ENCODE data around the gene PLEKHJ1. TPM values are rescaled to one million over a fixed set of nuclear protein-coding genes. Genes with fewer than 3 reads are reported as not detected.

The PLEKHJ1 gene
- total RNA-seq, 1 donor from 2014 or later = 104 TPM

- Histone ChIP-seq H3K27me3 (ENCODE audit: control insufficient read depth, insufficient read depth, low read length) (no peaks in the 10 kb centered on the region), H3K4me3 (ENCODE audit: low read depth, low read length) (peak overlapping the region; percentile 27), H3K36me3 (ENCODE audit: control insufficient read depth, insufficient read depth, low read length) (no peaks in the 10 kb centered on the region)
- no peak for DNase-seq (ENCODE audit: low read depth)
- no peak for TF ChIP-seq CTCF (IDR thresholded peaks at IDR 0.05; ENCODE audit: insufficient read depth, low read length, poor library complexity, severe bottlenecking)
These were observed 3.0 kb upstream of the PLEKHJ1 start for GRCh38 chr19:2239173-2239572.

GRCh38 chr19:2237869-2238153 is 1.7 kb upstream of the PLEKHJ1 start:
- TF ChIP-seq CTCF (IDR thresholded peaks at IDR 0.05; ENCODE audit: insufficient read depth, low read length, poor library complexity, severe bottlenecking) = no peak
- H3K27me3 ChIP-seq (ENCODE audit: control insufficient read depth, insufficient read depth, low read length) = no peaks in the 10 kb centered on the region
- H3K4me3 ChIP-seq (ENCODE audit: low read depth, low read length) = peak overlapping the region; percentile 85
- no peak for DNase-seq (ENCODE audit: low read depth)
- no peaks in the 10 kb centered on the region for H3K36me3 ChIP-seq (ENCODE audit: control insufficient read depth, insufficient read depth, low read length)

GRCh38 chr19:2237051-2237868 is 1.1 kb upstream of the PLEKHJ1 start:
- Histone ChIP-seq H3K36me3 (ENCODE audit: control insufficient read depth, insufficient read depth, low read length) (no peaks in the 10 kb centered on the region), H3K4me3 (ENCODE audit: low read depth, low read length) (peak overlapping the region; percentile 85), H3K27me3 (ENCODE audit: control insufficient read depth, insufficient read depth, low read length) (no peaks in the 10 kb centered on the region)
- TF ChIP-seq CTCF (IDR thresholded peaks at IDR 0.05; ENCODE audit: insufficient read depth, low read length, poor library complexity, severe bottlenecking) = no peak
- DNase-seq (ENCODE audit: low read depth) = no peak

- Histone ChIP-seq H3K36me3 (ENCODE audit: control insufficient read depth, insufficient read depth, low read length) (peaks cover under 1% of the 10 kb centered on the region), H3K27me3 (ENCODE audit: control insufficient read depth, insufficient read depth, low read length) (no peaks in the 10 kb centered on the region), H3K4me3 (ENCODE audit: low read depth, low read length) (peak overlapping the region; percentile 85)
- no peak for DNase-seq (ENCODE audit: low read depth)
- TF ChIP-seq CTCF (IDR thresholded peaks at IDR 0.05; ENCODE audit: insufficient read depth, low read length, poor library complexity, severe bottlenecking) = no peak
These were observed 140 bp downstream of the PLEKHJ1 start for GRCh38 chr19:2236064-2236313.

- peaks cover 1% of the 10 kb centered on the region for H3K36me3 ChIP-seq (ENCODE audit: control insufficient read depth, insufficient read depth, low read length)
- peak overlapping the region; percentile 85 for H3K4me3 ChIP-seq (ENCODE audit: low read depth, low read length)
- H3K27me3 ChIP-seq (ENCODE audit: control insufficient read depth, insufficient read depth, low read length) = no peaks in the 10 kb centered on the region
- no peak for TF ChIP-seq CTCF (IDR thresholded peaks at IDR 0.05; ENCODE audit: insufficient read depth, low read length, poor library complexity, severe bottlenecking)
- no peak for DNase-seq (ENCODE audit: low read depth)
These were observed 607 bp downstream of the PLEKHJ1 start for GRCh38 chr19:2235381-2236063.

GRCh38 chr19:2234996-2235380 is 1.1 kb downstream of the PLEKHJ1 start:
- peaks cover 1% of the 10 kb centered on the region for H3K36me3 ChIP-seq (ENCODE audit: control insufficient read depth, insufficient read depth, low read length)

More at GRCh38 chr19:2234996-2235380, 1.1 kb downstream of the PLEKHJ1 start:
- no peak for TF ChIP-seq CTCF (IDR thresholded peaks at IDR 0.05; ENCODE audit: insufficient read depth, low read length, poor library complexity, severe bottlenecking)
- Histone ChIP-seq H3K27me3 (ENCODE audit: control insufficient read depth, insufficient read depth, low read length) (no peaks in the 10 kb centered on the region), H3K4me3 (ENCODE audit: low read depth, low read length) (peak overlapping the region; percentile 85)
- DNase-seq (ENCODE audit: low read depth) = no peak

Measured in kidney epithelial cell (primary cell).